H4 (cell line): ENCODE results near the gene CDH4. TPM values are rescaled to one million over a fixed set of nuclear protein-coding genes. Genes with fewer than 3 reads are reported as not detected.

Experiments
- DNase-seq: peaks from one replicate; pipeline ENCODE4 v3.0.0-alpha.2; 2015; ENCODE audit warnings: low spot score
- total RNA-seq: library from RNA; depleted of rRNA; stranded (reverse); fragments of >200 nt; shearing (Covaris generic); gene quantifications from 2 replicates; pipeline ENCODE4 v1.2.3, GENCODE V29; 2014

CDH4 gene
- total RNA-seq, 1 experiment from 2014 or later = 0.14 TPM

DNA sequence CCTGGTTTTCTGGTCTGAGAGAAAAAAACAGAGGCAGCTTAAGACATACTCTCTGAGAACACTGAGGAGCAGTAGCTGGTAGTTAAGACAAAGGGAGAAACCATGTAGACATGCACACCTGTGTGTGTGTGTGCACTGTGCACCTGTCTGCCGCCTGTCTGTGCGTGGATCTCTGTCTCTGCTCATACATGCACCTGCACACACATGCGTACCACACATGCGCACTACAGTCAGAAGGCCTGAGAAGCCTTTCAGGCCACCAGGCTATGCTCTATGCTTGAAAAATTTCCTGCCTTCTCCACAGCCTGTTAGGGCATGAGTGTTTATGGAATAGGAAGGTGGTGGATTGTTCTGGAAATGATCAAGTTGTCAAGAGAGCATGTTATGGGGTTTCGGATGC is 103.5 kb downstream of the CDH4 start:
- no peak for DNase-seq

DNA sequence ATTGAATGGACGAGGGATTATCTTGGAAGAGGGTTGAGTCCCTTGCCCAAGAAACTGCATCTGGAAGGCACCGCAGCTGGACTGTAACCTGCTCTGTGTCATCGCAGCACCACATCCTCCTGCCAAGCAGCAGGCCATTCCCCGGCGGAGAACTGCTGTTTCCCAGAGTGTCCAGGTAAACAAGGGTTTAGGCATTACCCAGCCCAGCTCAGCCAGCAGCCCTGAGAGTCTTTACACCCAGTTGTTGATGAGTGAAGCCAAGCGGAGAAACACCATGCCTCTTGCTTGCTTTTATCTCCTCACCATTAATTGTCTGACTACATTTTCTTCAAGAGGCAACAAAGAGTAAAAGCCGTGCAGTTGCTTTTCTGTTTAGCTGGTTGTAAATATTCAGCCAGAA is 104.1 kb downstream of the CDH4 start:
- no peak for DNase-seq

DNA sequence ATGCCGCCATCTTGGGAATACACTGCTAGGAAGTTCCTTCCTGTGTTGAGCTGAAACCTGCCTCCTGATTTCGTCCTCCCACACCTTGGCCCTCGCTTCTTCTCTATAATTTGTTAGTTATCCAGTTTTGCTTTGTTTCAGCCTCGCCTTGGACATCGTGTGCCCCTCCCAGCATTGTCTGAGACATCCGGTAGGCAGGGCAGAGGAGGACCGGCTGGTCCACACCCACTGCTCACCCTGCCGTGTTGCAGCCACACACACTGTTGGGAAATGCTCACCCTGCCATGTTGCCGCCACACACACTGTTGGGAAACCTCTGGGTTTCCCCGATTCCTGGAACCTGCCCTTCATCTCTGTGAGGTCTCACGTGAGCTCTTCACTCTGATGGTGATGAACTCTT is 105.1 kb downstream of the CDH4 start:
- no peak for DNase-seq

DNA sequence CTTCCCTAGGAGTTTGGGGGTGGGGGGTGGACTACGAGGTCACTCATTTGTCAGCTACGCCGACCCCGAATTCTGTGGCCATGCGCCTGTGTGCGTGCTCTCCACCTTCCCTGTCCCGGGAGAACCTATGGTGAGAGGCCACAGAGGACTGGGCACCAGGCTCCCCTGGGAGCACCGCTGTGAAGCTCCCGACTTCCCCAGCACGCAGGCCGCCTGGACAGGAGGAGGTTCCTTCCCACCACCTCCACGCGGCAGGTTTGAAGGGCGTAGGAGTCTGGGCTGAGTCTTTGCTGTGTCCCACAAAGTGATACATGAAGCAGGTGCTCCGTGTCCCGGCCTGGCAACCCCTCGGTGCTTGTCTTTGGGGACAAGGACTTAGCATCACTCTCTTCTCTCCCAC is 107.2 kb downstream of the CDH4 start:
- DNase-seq = no peak

GRCh38 chr20:61360296-61360695 is 108.2 kb downstream of the CDH4 start:
- DNase-seq = no peak

GRCh38 chr20:61360940-61361339 is 108.9 kb downstream of the CDH4 start:
- DNase-seq = no peak

- no peak for DNase-seq
These were observed 109.4 kb downstream of the CDH4 start for GRCh38 chr20:61361501-61361900.

DNA sequence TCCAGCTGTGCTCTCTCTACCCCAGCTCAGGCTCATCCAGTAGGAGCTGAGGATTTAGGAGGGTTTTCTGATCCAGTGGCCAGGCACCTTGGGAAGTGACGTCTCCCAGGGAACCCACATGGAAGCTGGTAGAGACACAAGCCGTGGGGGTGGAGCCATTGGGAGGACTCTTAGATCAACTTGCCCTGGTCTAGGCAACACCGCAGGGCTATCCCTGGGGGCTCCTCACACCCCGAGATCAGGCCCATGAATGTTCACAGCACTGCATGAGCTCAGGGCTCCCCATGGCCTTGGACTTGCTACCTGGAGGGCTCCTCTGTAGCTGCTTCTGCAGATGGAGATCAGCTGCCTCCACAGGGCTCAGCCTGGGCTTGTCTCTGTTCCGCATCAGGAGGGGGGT is 112.1 kb downstream of the CDH4 start:
- DNase-seq = no peak

DNA sequence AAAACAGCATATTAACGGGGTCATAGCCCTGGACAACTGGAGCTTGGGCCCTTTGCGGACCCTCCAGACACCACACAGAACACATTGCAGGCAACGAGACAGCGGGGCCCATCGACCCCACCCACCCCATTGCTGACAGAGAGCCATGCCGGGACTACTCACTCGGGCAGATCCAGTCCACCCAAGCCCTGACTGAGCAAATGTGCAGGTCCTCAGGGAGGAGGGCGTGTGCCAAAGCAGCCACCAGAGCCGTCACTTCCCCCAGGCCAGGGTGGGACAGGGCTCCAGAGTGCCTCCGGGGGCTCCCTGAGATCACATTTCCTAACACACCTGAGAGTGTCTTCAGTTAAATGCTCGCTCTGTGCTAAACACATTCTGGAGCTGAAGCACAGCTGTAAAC is 114.9 kb downstream of the CDH4 start:
- no peak for DNase-seq

GRCh38 chr20:61369731-61370520 is 117.9 kb downstream of the CDH4 start:
- DNase-seq = no peak

GRCh38 chr20:61370841-61371303 is 118.8 kb downstream of the CDH4 start:
- no peak for DNase-seq

DNA sequence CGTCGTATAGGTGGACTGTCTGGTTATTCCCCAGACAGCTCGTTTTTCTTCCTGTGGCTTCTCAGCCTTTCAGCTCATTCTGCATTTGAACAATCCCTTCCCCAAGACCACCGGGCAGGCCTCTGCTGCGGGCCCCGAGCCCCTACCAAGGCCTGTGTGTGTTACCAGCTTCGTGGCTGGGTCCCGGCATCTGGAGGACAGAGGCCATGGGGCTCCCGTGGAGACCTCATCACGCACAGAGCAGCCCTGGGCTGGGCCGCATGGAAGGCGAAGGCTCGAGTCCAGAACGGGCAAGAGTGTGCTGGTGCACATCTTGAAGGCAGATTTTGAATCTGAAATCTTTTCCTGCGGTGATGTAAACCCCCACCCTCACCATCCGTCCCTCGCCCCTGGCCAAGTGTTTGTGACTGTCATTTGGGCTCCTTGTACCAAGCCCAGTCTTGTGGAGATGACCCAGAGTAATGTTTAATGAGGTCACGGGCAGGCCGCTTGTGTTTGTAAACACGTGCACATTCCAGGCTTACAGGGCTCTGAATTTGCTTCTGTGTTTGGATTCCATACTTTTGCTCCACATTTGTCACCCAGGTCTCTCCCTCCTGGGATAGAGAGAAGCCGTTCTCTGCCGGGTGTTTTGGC is 119.6 kb downstream of the CDH4 start:
- DNase-seq = no peak

DNA sequence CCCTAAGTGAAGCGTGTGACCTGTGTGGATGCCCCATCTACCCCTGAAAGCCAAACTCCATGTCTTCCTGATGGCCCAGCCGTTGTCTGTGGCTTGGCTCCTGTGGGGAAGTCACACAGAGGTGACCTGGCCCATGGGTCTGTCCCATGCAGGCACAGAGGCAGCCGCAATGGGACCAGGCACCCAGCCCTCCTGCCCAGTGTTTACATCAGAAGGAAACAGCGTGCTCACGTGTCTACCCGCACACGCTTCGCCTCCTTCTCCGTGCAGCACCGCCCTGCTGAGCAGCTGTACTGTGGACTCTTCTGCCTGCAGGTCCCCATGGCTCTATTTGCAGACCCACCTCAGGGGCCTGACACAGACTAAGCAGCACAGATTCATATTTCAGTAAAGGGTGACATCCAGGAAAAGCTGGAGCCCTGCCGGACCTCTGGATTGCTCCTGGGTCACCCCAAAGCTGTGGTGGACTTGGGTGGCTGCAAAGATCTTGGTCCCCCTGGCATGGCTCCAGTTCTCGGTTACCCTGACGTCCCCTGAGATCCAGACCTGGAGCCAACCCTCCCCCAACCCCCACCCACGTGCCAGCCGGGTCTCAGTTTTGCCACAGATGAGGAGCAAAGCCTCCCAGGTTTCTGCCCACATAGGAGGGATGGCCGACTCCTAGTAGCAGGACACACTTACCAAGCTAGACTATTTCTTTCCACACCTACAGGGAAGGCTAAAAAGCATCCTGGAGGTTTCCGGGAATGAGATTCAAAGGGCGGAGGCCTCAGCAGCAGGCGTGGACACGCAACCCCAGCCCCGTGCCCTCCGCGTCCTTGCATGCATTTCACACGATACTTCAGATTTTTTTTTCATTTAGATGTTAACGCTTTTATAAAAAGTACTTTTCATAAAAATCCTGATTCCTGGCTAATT is 120.3 kb downstream of the CDH4 start:
- no peak for DNase-seq

GRCh38 chr20:61373055-61373399 is 121.0 kb downstream of the CDH4 start:
- DNase-seq = no peak

- no peak for DNase-seq
These were observed 122.0 kb downstream of the CDH4 start for GRCh38 chr20:61373956-61374545.

DNA sequence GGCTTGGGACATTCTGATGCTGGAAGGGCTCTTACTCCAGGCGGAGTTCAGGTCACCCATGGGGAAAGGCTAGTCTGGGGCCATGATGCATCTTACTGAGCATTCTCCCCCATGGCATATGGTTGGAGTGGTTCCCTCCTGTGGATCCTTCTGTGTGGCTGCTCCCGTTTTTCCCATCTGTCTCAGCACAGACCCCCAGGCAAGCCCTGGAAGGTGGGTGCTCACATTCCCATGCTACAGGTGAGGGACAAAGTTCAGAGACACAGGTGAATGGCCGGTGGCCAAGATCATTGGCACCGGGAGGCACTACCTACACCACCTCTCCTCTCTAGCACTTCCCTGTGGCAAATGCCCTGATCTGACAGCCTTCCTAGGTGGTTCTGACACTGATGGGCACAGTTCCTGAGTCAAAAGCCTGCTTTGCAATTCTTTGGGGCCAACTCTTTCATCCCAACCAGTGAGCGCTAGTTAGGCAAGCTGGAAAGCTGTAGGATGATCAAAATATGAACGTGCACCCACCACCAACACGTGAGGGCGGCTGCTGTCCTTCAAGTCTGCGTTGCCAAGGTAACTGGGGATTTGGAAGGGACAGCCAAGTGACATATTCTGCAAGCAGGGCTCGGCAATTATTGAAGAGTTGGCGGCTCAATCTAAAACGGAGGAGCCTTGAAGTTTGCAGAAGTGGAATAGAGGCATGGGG is 124.6 kb downstream of the CDH4 start:
- no peak for DNase-seq

GRCh38 chr20:61378694-61379355 is 126.8 kb downstream of the CDH4 start:
- no peak for DNase-seq

DNA sequence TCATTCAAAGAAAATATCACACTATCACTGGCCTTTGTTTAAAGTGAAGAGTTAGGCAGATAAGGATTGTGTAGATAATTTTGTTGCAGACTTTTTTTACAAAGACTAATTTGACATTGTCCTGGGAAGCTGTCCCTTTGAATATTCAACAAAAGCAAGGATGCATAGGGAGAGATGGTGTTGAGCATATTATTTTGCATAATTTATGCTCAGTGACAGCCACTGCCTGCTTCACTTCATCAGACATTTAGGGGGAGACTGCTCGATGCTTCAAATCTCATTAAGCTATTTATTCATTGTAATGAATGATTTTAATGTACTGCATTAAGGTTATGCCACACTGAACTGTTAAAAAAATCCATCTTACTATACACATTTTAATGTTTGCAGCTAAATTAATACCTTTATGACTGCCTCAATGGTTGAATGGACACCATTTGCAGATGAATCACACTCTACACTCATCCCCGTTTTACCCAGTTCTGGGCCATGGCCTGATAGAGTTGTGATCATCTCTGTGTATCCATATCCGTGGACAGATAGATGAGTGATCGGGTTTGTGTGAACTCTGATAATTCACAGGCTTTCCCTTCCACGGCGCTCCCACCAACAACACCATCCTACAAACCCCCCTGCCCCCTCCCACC is 128.0 kb downstream of the CDH4 start:
- DNase-seq = no peak

DNA sequence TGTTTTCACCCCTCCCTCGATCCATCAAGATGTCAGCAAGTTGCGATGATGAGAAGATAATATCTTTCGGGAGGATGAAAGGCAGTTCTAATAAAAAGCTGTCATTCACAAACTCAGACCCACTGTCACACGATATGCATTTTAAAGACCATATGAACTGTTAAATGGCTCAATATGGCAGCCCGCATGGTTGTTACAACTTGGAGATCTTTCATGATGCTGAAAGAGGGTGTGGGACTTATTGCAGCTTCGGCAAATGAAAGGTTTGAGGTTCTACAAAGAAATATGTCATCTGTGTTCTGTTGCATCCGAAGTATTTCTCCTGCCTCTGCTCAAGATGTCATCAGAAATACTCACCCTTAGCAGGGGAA is 128.5 kb downstream of the CDH4 start:
- DNase-seq = no peak

DNA sequence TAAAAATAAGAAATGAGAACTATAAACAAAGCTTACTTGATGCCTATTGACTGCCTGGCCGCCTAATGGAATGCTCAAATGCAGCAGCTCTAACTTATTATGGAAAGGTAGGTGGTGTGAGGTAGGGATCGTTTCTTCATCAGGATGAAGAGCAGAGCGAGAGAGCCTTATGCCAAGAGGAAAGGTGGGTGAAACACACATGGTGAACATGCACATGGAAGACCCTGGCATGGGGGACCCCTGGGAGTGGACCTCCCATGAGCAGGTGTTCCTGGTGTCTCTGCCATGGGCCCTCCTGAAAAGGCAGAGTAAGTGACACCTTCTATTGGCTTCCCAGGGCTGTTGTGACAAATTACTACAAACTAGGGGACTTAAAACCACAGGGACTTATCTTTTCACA is 130.1 kb downstream of the CDH4 start:
- DNase-seq = no peak

DNA sequence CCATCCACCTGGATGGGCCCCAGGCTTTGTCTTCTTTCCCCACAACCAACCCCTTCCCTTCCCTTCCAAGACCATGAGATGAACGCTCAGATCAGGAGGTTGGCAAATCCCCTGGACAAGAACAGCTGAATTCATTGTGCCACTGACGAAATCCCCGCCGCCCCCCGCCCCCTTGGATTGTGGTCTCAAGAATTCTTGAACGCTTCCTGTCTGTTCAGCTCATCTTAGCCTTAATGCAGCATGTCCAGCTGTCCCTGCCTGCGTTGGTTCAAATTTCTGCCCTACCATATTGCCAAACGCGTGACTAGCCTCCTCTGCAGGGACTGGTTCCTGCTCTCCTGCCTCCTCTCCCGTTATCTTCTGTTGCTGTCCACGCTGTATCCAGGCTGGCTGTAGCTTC is 133.2 kb downstream of the CDH4 start:
- no peak for DNase-seq
